GM21619 (cell line): ENCODE results near the gene GRIN2A.

Experiments used
- ATAC-seq: cut with Tn5 transposase; IDR thresholded peaks from one replicate; pipeline ENCODE4 v1.9.1; 2021; ENCODE audit not compliant: unreplicated experiment

GRIN2A gene

DNA sequence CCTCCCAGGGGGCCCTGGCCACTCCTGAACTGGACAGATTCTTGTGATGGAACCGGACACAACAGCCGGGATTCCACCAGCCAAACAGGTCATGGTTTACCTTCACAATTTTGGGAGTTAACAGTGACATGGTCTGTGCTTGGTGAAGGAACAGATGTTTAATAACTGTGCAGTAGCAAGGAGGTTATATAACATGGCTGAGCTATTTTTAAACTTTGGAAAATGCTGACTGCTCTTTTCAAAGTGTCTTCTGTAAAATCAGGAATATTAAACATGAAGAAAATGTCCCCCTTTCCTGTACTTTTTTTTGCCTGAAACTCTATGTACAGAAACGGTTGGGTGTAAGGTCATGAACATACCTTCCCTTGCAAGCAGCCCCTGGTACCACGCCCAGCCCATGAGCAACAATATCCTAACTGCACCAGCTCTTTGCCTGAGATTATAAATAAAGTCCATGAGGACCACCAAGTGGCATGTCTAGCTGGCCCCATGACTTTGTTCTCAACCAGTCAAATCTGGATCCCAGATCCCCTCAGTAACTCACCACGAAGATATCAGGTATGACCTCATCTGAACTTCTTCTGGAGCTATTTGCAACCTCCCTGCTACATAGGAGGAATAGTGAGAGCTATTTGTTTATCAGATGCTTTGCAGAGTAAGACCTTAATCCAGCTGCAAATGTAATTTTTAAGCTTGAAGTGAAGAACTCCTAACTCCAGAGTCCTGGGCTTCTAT, 249.1 kb downstream of the GRIN2A start:
- ATAC-seq: no peak

DNA sequence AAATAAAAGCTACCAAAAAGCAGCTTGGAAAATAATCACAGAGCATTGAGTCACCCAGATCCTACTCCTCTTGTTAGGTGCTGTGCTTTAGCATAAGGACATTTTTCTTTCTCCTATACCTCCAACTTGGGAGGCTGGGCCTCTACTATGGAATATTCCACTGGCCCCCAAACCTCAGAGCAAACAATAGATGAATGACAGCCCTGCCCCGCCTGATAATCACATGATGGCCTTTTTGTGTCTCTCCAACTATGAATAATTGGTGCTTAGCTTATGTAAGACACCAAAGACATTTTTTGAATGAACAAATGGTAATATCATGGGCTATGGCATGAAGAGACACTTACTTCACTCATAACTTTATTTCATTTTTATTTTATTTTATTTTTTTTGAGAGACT, 250.2 kb downstream of the GRIN2A start:
- no peak for ATAC-seq

- ATAC-seq: no peak
Observed at GRCh38 chr16:9929836-9930235, 252.4 kb downstream of the GRIN2A start.

DNA sequence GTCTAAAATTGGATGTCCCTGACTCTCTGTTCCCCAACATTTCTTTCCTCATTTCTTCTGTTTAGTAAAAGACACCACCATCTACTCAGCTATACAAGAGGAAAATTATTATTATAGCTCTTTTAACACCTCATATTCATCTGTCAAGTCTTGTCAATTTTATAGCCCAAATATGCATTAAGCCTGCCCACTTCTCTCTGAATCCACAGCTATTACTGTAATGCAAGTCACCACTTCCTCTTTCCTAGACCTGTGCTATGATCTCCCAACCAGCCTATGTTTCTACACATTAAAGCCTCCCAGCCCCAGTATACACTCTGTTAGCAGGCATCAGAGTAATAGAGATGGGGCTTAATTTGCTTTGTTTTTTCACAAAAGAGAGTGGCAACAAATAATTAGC, 252.9 kb downstream of the GRIN2A start:
- ATAC-seq: no peak

- ATAC-seq: no peak
Observed at GRCh38 chr16:9922441-9922840, 259.8 kb downstream of the GRIN2A start.

GRCh38 chr16:9921997-9922396, 260.2 kb downstream of the GRIN2A start:
- no peak for ATAC-seq

DNA sequence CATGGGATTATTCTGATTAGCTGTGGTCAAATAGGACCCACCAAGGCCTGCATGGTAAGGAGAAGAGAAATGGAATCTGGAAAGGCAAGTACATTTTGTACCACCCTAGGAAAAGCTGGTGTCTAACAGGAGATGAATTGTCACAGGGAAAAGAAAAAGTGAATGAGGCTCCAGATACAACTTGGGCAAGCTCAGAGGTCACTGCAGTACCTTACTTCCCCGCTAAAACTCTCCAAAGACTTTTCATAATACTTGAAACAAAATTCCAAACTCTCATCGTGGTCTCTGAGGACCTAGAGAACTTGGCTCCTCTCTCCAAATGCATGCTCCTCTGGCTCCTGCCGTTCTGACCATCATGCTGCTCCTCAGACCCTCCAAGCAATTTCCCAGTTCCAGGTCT, 262.8 kb downstream of the GRIN2A start:
- no peak for ATAC-seq

GRCh38 chr16:9917691-9918090, 264.5 kb downstream of the GRIN2A start:
- no peak for ATAC-seq

GRCh38 chr16:9913604-9914326, 268.5 kb downstream of the GRIN2A start:
- no peak for ATAC-seq

DNA sequence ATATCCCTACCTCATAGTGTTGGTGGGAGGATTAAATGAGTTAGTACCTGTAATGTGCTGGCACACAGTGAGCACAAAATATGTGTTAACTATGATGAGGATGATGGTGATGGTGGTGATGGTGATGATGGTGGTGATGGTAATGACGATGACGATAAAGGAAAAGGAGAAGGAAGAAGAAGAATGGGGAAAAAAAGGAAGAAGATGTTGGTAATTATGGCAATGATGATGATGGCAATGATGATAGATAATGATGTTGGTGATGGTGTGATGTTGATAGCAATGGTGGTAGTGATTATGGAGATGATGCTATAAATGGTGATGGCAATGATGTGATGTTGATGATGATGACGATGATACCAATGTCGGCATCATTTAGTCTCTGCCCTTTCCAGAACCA, 270.2 kb downstream of the GRIN2A start:
- ATAC-seq: no peak

DNA sequence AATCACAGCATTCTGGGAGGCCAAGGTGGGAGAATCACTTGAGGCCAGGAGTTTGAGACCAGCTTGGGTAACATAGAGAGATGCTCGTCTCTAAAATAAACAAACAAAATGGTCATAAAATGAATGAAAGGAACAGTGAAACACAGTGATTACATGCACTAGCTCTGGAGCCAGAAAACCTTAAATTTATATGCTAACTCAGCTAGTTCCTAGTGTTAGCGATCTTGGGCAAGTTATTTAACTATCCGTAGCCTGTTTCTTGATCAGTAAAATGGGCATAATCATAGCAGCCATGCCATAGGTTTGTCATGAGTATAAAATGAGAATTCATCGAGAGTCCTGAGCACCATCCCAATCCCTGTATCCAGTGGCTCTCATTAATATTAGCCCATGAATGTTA, 271.0 kb downstream of the GRIN2A start:
- ATAC-seq: no peak

- no peak for ATAC-seq
Observed at GRCh38 chr16:9909072-9909825, 273.0 kb downstream of the GRIN2A start.

DNA sequence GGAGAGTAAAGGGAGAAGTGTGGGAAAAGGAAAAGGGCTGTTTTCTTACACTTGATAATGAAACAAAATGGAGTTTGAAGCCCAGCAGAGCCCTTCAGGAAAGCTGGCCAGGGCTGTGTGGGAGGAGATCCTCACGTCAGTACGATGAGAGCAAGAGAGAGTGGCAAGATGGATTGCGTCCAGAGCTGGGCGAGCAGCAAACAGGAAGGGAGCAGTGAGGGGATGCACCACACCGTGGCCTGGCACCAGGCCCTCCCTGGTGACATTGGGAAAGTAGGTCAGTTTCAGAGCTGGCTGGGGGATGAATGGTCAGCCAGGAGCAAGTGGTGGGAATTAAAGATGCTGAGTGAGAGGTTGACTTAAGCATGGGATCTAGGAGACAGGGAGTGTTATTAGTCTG, 273.6 kb downstream of the GRIN2A start:
- ATAC-seq: no peak

DNA sequence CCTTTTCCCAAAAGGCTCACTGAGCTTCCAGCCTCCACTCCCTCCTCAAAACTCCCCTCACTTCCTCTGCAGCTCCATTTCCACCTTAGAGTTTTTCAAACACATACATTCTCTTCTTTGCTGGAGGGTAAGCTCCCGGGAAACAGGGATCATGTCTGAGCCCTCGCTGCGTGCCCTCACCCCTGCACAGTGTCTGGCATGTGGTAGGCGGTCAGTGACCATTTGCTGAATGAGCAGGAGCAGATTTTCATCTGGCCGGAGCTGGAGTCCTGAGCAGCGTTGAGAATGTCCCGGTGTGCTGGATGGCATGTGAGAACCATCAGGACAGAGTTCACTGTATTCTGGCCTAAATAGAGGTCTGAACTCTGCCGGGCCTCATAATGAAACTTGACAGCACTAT, 274.5 kb downstream of the GRIN2A start:
- ATAC-seq: no peak

DNA sequence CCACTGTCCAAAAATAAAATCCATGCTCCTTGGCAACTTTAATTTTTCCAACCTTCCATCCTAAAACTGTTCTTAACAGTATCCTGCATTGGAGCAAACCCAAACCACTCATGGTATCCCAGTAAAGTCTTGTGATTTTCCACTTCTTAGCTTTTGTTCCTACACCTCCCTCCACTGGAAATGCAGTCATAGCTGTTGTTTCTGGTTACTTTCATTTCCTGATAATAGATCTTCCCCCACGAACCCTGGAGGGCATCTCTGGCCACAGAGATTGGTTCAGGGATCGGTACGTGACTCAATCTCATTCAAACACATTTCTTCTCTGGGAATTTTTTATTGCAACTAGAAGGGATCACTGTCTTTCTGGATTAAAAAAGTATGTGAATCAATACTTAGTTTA, 276.0 kb downstream of the GRIN2A start:
- no peak for ATAC-seq

GRCh38 chr16:9904526-9904925, 277.7 kb downstream of the GRIN2A start:
- no peak for ATAC-seq

- ATAC-seq: no peak
Observed at GRCh38 chr16:9900576-9900975, 281.7 kb downstream of the GRIN2A start.

DNA sequence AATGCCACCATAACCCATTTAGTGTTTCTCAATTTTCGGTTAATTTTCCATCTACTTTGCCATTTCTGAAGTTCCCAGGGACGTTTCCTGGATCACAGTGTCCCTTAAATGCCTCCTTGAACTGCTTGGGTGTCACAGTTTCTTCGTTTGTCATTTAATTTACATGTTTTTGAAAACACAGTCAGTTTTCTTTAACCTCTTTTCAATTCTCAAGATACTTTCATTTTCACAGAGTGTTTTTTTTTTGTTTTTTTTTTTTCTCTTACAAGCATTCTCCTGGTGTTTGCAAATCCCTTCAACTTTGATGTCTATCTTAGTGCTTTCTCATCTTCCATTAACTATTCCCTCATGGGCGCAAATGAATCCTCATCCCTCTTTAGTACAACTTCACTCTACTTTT, 283.7 kb downstream of the GRIN2A start:
- ATAC-seq: no peak

GRCh38 chr16:9898124-9898523, 284.1 kb downstream of the GRIN2A start:
- ATAC-seq: no peak

DNA sequence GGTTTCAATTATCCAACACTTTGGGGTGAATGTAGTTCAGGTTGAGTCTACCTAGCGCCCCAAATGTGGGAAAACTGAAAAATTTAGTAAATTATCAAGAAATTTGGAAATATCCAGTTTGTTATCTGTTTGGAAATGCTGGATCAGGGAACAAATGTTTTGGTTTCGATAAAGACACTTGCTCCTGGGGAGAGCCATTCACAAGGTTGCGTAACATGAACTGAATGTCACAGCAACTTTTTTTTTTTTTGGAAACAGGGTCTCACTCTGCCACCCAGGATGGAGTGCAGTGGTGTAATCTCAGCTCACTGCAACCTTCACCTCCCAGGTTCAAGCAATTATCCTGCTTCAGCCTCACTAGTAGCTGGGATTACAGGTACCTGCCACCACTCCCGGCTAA, 286.4 kb downstream of the GRIN2A start:
- no peak for ATAC-seq

DNA sequence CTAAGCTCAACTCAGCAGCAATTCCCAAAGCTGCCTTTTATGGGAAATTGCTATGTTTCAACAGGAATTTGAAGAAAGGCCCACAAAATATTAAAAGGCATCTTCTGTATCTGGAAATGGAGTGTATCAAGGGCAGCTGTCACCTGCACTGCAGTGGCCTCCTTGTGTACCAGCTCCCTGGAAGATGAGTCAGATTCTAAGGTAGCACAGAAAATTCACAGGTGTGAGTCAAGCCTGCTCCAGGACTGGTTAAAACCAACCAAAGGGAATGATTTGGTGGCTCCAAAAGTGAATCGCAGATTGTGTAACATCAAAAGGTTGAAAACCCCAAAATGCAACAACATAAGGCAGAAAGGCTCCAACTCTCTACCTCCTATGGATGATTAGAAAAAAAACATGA, 296.4 kb downstream of the GRIN2A start:
- no peak for ATAC-seq

- ATAC-seq: no peak
Observed at GRCh38 chr16:9885467-9885866, 296.8 kb downstream of the GRIN2A start.
